ENCODE results near the gene BCAR1. TPM values are rescaled to one million over a fixed set of nuclear protein-coding genes. Genes with fewer than 3 reads are reported as not detected.

The BCAR1 gene
- total and polyA plus RNA-seq, 2 of the 13 experiments (the other 11 are each of a cell fraction or from before 2014, with no cell fraction given): 48.1 to 51.7 TPM

DNA sequence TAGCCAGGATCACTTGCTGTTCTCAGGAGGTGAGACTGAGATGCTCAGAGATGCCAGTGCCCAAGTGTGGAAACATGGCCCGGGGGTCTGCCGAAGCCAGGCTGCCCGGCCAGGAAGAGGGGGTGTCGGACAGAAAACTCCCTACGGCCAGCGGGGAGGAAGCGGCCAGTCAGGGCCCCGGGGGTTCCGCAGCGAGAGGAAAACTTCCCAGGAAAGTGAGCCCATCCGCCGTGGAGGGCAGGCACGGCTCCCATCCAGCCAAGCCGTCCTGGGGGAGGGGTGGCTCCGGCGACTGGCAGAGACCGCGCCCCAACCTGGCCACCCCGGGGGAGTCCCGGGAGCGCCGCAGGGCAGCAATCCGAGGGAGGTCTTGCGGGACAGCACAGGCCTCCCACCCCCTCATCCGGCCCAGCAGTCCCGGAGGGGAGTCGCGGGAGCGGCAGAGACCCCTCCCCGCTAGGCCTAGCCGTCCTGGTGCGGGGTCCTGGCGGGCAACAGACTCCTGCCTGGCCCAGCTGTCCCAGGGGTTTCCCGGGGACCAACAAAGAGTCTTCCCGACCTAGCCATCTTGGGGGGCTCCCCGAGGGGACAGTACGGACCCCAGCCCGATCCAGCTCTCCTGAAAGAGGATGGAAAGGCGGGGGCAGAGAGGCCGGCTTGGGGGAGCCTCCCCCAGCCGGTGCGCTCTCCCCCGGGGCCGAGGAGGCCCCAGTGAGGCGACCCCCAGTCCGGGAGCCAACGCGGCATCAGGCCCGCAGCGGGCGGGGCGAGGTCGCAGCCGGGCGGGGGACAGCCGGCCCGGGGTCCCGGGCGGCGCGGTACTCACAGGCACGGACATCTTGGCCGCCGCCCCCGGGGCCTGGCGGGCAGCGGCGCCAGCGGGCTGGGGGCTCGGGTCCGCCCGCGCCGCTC, 13.8 kb upstream of the BCAR1 start (continued):
- TF ChIP-seq NFKBIZ (CRISPR knock-in tag; IDR thresholded peaks at IDR 0.05) (peak; percentile 57; the same call in 1 of the 2 replicates), ZMYM4 (CRISPR knock-in tag; IDR thresholded peaks at IDR 0.05) (0 out of 2 replicates have a peak, but pooled peaks have one; percentile 10), ONECUT2 (CRISPR knock-in tag; IDR thresholded peaks at IDR 0.05) (no peak), MTF2 (CRISPR knock-in tag; IDR thresholded peaks at IDR 0.05; ENCODE audit: borderline replicate concordance) (no peak), THRA (CRISPR knock-in tag; IDR thresholded peaks at IDR 0.05; ENCODE audit: borderline replicate concordance) (no peak), NFE2 (CRISPR knock-in tag; IDR thresholded peaks at IDR 0.05) (no peak), ZNF367 (CRISPR knock-in tag; IDR thresholded peaks at IDR 0.05; ENCODE audit: borderline replicate concordance) (0 out of 2 replicates have a peak, but pooled peaks have one; percentile 59), ZNF558 (CRISPR knock-in tag; IDR thresholded peaks at IDR 0.05; ENCODE audit: borderline replicate concordance) (peak; percentile 63; the same call in 1 of the 2 replicates), HOXD1 (CRISPR knock-in tag; IDR thresholded peaks at IDR 0.05) (no peak), ETV6 (CRISPR knock-in tag; conservative IDR thresholded peaks at IDR 0.05) (0 out of 2 replicates have a peak, but pooled peaks have one; percentile 61), ZNF580 (CRISPR knock-in tag; IDR thresholded peaks at IDR 0.05; ENCODE audit: borderline replicate concordance, low read depth) (no peak), ZNF614 (CRISPR knock-in tag; IDR thresholded peaks at IDR 0.05; ENCODE audit: borderline replicate concordance) (peak; percentile 29; the same call in 1 of the 2 replicates), ZBTB42 (CRISPR knock-in tag; IDR thresholded peaks at IDR 0.05) (0 out of 2 replicates have a peak, but pooled peaks have one; percentile 40), ZNF264 (CRISPR knock-in tag; IDR thresholded peaks at IDR 0.05) (no peak), CHD2 (IDR thresholded peaks at IDR 0.05; ENCODE audit: low read depth, low read length) (no peak), ZNF138 (CRISPR knock-in tag; IDR thresholded peaks at IDR 0.05; ENCODE audit: low read depth) (peak; percentile 6; the same call in 1 of the 2 replicates), ZNF850 (CRISPR knock-in tag; conservative IDR thresholded peaks at IDR 0.05) (no peak), SOX6 (IDR thresholded peaks at IDR 0.05) (no peak), SOX6 (CRISPR knock-in tag; IDR thresholded peaks at IDR 0.05) (peak; percentile 53), NR0B2 (CRISPR knock-in tag; IDR thresholded peaks at IDR 0.05) (0 out of 2 replicates have a peak, but pooled peaks have one; percentile 26), ZNF333 (CRISPR knock-in tag; IDR thresholded peaks at IDR 0.05; ENCODE audit: borderline replicate concordance) (peak; percentile 79; the same call in 1 of the 2 replicates), GATAD2A (CRISPR knock-in tag; IDR thresholded peaks at IDR 0.05) (peak; percentile 15; the same call in 1 of the 2 replicates), ZNF773 (CRISPR knock-in tag; IDR thresholded peaks at IDR 0.05; ENCODE audit: borderline replicate concordance) (peak; percentile 68; the same call in 1 of the 2 replicates), TEF (CRISPR knock-in tag; IDR thresholded peaks at IDR 0.05) (no peak), KLF13 (CRISPR knock-in tag; IDR thresholded peaks at IDR 0.05) (peak; percentile 66; the same call in 1 of the 2 replicates)
- TF ChIP-seq, protein P1, sequence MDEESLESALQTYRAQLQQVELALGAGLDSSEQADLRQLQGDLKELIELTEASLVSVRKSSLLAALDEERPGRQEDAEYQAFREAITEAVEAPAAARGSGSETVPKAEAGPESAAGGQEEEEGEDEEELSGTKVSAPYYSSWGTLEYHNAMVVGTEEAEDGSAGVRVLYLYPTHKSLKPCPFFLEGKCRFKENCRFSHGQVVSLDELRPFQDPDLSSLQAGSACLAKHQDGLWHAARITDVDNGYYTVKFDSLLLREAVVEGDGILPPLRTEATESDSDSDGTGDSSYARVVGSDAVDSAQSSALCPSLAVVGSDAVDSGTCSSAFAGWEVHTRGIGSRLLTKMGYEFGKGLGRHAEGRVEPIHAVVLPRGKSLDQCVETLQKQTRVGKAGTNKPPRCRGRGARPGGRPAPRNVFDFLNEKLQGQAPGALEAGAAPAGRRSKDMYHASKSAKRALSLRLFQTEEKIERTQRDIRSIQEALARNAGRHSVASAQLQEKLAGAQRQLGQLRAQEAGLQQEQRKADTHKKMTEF (CRISPR knock-in tag; IDR thresholded peaks at IDR 0.05): peak; percentile 40; the same call in 1 of the 2 replicates

Data from HepG2 (cell line).